Endothelial cell of umbilical vein (primary cell): ENCODE data around the gene GNAI1. TPM values are rescaled to one million over a fixed set of nuclear protein-coding genes. Genes with fewer than 3 reads are reported as not detected.

ENCODE experiments used
- BruUV-seq: library from RNA; stranded (reverse); fragments of 400-500 nt; replicated peaks from 2 replicates; lab custom pipeline; 2021; lab: Mats Ljungman, UMichigan
- CTCF ChIA-PET: fragments of 300-600, 350-600 bp; sonication (Branson Sonifier 250); formaldehyde crosslinking; loops from one replicate; lab custom pipeline; 2021; ENCODE audit warnings: antibody characterized with exemption, inconsistent platforms; lab: Charles Lee
- POLR2A ChIA-PET: fragments of 300-600, 350-600 bp; sonication (Branson Sonifier 250); formaldehyde crosslinking; loops from one replicate; lab custom pipeline; 2021; ENCODE audit warnings: antibody characterized with exemption, inconsistent platforms; lab: Charles Lee
- DNase-seq: peaks from one replicate; pipeline ENCODE4 v3.0.0-alpha.2; 2011; ENCODE audit warnings: low read depth, low spot score
- FAIRE-seq: peaks from 2 replicates; lab custom pipeline; 2011; peaks lifted over from hg19 to GRCh38; lab: Jason Lieb, UNC
- H2AFZ ChIP-seq: 2 replicates; pipeline ENCODE4 v1.6.0; 2012; ENCODE audit warnings: low read depth, low read length, control low read depth, inconsistent platforms
- H3K27ac ChIP-seq: 2 replicates; pipeline ENCODE4 v1.5.1; 2011; ENCODE audit warnings: low read depth, mild to moderate bottlenecking, control low read depth, low read length, moderate library complexity; ENCODE audit not compliant: insufficient read depth
- H3K27me3 ChIP-seq, 2 experiments: 2 replicates each; pipeline versions ENCODE4 v1.6.0 to v1.6.1; 2011; ENCODE audit warnings: low read length in 2 of 2, mixed read lengths in 1 of 2; ENCODE audit not compliant: control insufficient read depth in 2 of 2, insufficient read depth in 2 of 2
- H3K36me3 ChIP-seq, 2 experiments: 2 replicates in 1 of 2; 3 replicates in 1 of 2; pipeline ENCODE4 v1.5.1; 2011; ENCODE audit warnings: low read length in 2 of 2, mild to moderate bottlenecking in 1 of 2, moderate library complexity in 1 of 2; ENCODE audit not compliant: control insufficient read depth in 2 of 2, insufficient read depth in 2 of 2; ENCODE audit errors: extremely low read depth in 1 of 2
- H3K4me1 ChIP-seq: 3 replicates; pipeline ENCODE4 v1.5.1; 2011; ENCODE audit warnings: mild to moderate bottlenecking, low read length; ENCODE audit not compliant: control insufficient read depth, insufficient read depth; ENCODE audit errors: extremely low read depth
- H3K4me2 ChIP-seq: 2 replicates; pipeline ENCODE4 v1.6.1; 2011; ENCODE audit warnings: low read length, control low read depth, mixed read lengths; ENCODE audit not compliant: insufficient read depth
- H3K4me3 ChIP-seq, 3 experiments: fragments of 200-600 bp in 1 of 3; sonication (generic), shearing (Covaris generic) in 1 of 3; replicated peaks in 1 of 3; 2 replicates each; pipeline ENCODE4 v1.5.1; 2011 to 2016; ENCODE audit warnings: control low read depth in 3 of 3, low read length in 3 of 3, mild to moderate bottlenecking in 2 of 3, inconsistent platforms in 1 of 3, low read depth in 1 of 3, moderate library complexity in 1 of 3; ENCODE audit not compliant: insufficient read depth in 1 of 3
- H3K79me2 ChIP-seq: 2 replicates; pipeline ENCODE4 v1.6.0; 2012; ENCODE audit warnings: low read length, inconsistent platforms; ENCODE audit not compliant: control insufficient read depth, insufficient read depth
- H3K9ac ChIP-seq: replicated peaks from 2 replicates; pipeline ENCODE3; 2011; ENCODE audit warnings: low read length, control low read depth; ENCODE audit not compliant: insufficient read depth; ENCODE audit errors: extremely low read depth
- H3K9me1 ChIP-seq: replicated peaks from 3 replicates; pipeline ENCODE4 v1.6.0; 2011; ENCODE audit warnings: mild to moderate bottlenecking, low read length; ENCODE audit not compliant: control insufficient read depth, insufficient read depth; ENCODE audit errors: extremely low read depth
- H3K9me3 ChIP-seq: replicated peaks from 2 replicates; pipeline ENCODE4 v1.5.1; 2012; ENCODE audit warnings: low read length, inconsistent platforms; ENCODE audit not compliant: control insufficient read depth, insufficient read depth
- H4K20me1 ChIP-seq: replicated peaks from 2 replicates; pipeline ENCODE3; 2011; ENCODE audit warnings: mild to moderate bottlenecking, low read length; ENCODE audit not compliant: control insufficient read depth, insufficient read depth; ENCODE audit errors: extremely low read depth
- GATA2 ChIP-seq: IDR thresholded peaks from 2 replicates; pipeline ENCODE4 v1.7.0; 2011; ENCODE audit warnings: low read depth, mild to moderate bottlenecking, moderate library complexity, mixed read lengths, low read length; ENCODE audit not compliant: insufficient read length, insufficient read depth
- POLR2A ChIP-seq: IDR thresholded peaks from 2 replicates; pipeline ENCODE4 v1.6.1; 2012; ENCODE audit warnings: low read depth, mild to moderate bottlenecking, control low read depth, low read length
- dilution Hi-C: fragments of 300-500 bp; cut with MboI; formaldehyde crosslinking; loops from one replicate; pipeline ENCODE4 v1.15.0; 2019; ENCODE audit warnings: low sequenced_read_pairs; ENCODE audit not compliant: extremely low pct_ligation_motif_present
- intact Hi-C: fragments of 100-400 bp; cut with micrococcal nuclease; formaldehyde crosslinking; loops from one replicate; pipeline ENCODE4 v1.10.0; 2022
- polyA plus RNA-seq, 4 experiments: library from polyadenylated mRNA; depleted of rRNA in 3 of 4; stranded (reverse) in 3 of 4; unstranded in 1 of 4; fragments of >200 nt; gene quantifications; 2 replicates each; pipeline versions ENCODE4 v1.2.1 to v1.2.3, GENCODE V29; 2011 to 2012; ENCODE audit warnings: missing spikeins in 1 of 4
- small RNA-seq: library from RNA; depleted of rRNA; stranded (forward); fragments of <200 nt; gene quantifications from one replicate; pipeline ENCODE3, GENCODE V24; 2012; ENCODE audit warnings: low replicate concordance, low read depth; ENCODE audit not compliant: insufficient read depth, insufficient read length
- total RNA-seq: library from RNA; stranded (reverse); gene quantifications from 2 replicates; pipeline ENCODE4 v1.2.3, GENCODE V29; 2021

The GNAI1 gene
- total and polyA plus RNA-seq, 2 donors (not counting 3 experiments of a cell fraction or from before 2014, with no cell fraction given) = 7.5 to 15.0 TPM

- Histone ChIP-seq H2AFZ (no peak overlapping the region), H3K4me3 (no peak overlapping the region), H3K4me2 (no peak overlapping the region), H3K9me1 (no peaks in the 10 kb centered on the region), H3K27me3 (no peaks in the 10 kb centered on the region), H3K9ac (no peak overlapping the region), H3K79me2 (no peaks in the 10 kb centered on the region), H3K4me1 (peaks cover 7% of the 10 kb centered on the region), H3K36me3 (no peaks in the 10 kb centered on the region), H3K27ac (no peak overlapping the region), H3K9me3 (no peaks in the 10 kb centered on the region), H4K20me1 (no peaks in the 10 kb centered on the region)
- DNase-seq (no peak), FAIRE-seq (no peak)
- intact Hi-C loops (no loop called here), dilution Hi-C loops (no loop called here)
- TF ChIP-seq GATA2 (no peak), POLR2A (no peak)
- ChIA-PET CTCF (no interaction called here), POLR2A (no interaction called here)
- no TSS peak for BruUV-seq
These were observed 140.6 kb downstream of the GNAI1 start for GRCh38 chr7:80275192-80275605.

Small RNA genes lying within 50 kb of the gene (small RNA-seq; reads per million reads assigned to genes)
- not detected for gene RN7SL869P
